Stimulated activated CD4-positive, alpha-beta T cell treated with anti-CD3 and anti-CD28 coated beads, Interleukin-2, amount 100 ng/mL, for 24 hours (primary cell): Measurements from ENCODE around the gene GALNT2.

Experiments
- DNase-seq, 2 donors: peaks; one replicate each; pipeline ENCODE4 v3.0.0-alpha.2; 2020

Gene GALNT2

GRCh38 chr1:230248016-230248888 lies 181.2 kb downstream of the GALNT2 start:
- no peak for DNase-seq

- no peak for DNase-seq
Measured at GRCh38 chr1:230248889-230249270, 181.8 kb downstream of the GALNT2 start.

- no peak for DNase-seq
Measured at GRCh38 chr1:230249695-230250480, 182.8 kb downstream of the GALNT2 start.

- DNase-seq = no peak
Measured at GRCh38 chr1:230250666-230251065, 183.6 kb downstream of the GALNT2 start.

GRCh38 chr1:230251644-230252191 lies 184.7 kb downstream of the GALNT2 start:
- DNase-seq = peak in 1 of 2 donors; percentile 32

- DNase-seq = no peak
Measured at GRCh38 chr1:230253150-230253549, 186.1 kb downstream of the GALNT2 start.

- no peak for DNase-seq
Measured at GRCh38 chr1:230254265-230254664, 187.2 kb downstream of the GALNT2 start.

- no peak for DNase-seq
Measured at GRCh38 chr1:230255116-230255515, 188.1 kb downstream of the GALNT2 start.

- DNase-seq = no peak
Measured at GRCh38 chr1:230255991-230256390, 189.0 kb downstream of the GALNT2 start.

GRCh38 chr1:230256896-230257295 lies 189.9 kb downstream of the GALNT2 start:
- DNase-seq = no peak

- DNase-seq = no peak
Measured at GRCh38 chr1:230259621-230260020, 192.6 kb downstream of the GALNT2 start.

- no peak for DNase-seq
Measured at GRCh38 chr1:230260831-230261230, 193.8 kb downstream of the GALNT2 start.

- no peak for DNase-seq
Measured at GRCh38 chr1:230261928-230262650, 195.1 kb downstream of the GALNT2 start.

- DNase-seq = no peak
Measured at GRCh38 chr1:230262867-230263567, 196.0 kb downstream of the GALNT2 start.

- DNase-seq = no peak
Measured at GRCh38 chr1:230263568-230264195, 196.6 kb downstream of the GALNT2 start.

GRCh38 chr1:230264342-230264741 lies 197.3 kb downstream of the GALNT2 start:
- no peak for DNase-seq

GRCh38 chr1:230265200-230266115 lies 198.4 kb downstream of the GALNT2 start:
- no peak for DNase-seq

GRCh38 chr1:230266456-230266855 lies 199.4 kb downstream of the GALNT2 start:
- DNase-seq = no peak

GRCh38 chr1:230267338-230268065 lies 200.5 kb downstream of the GALNT2 start:
- DNase-seq = no peak
